ENCODE data around the gene CDH15. TPM values are rescaled to one million over a fixed set of nuclear protein-coding genes. Genes with fewer than 3 reads are reported as not detected.

The CDH15 gene
- total RNA-seq, 1 donor from 2014 or later, result under 0.01 TPM

GRCh38 chr16:89138843-89139520 lies 32.6 kb upstream of the CDH15 start:
- H3K27me3 ChIP-seq (ENCODE audit: control insufficient read depth, insufficient read depth, low read length), result no peaks in the 10 kb centered on the region
- FAIRE-seq (no peak), DNase-seq (ENCODE audit: low read depth) (no peak)
- H3K36me3 ChIP-seq (ENCODE audit: control insufficient read depth, insufficient read depth, low read length), result peaks cover 11% of the 10 kb centered on the region
- TF ChIP-seq, protein P1, sequence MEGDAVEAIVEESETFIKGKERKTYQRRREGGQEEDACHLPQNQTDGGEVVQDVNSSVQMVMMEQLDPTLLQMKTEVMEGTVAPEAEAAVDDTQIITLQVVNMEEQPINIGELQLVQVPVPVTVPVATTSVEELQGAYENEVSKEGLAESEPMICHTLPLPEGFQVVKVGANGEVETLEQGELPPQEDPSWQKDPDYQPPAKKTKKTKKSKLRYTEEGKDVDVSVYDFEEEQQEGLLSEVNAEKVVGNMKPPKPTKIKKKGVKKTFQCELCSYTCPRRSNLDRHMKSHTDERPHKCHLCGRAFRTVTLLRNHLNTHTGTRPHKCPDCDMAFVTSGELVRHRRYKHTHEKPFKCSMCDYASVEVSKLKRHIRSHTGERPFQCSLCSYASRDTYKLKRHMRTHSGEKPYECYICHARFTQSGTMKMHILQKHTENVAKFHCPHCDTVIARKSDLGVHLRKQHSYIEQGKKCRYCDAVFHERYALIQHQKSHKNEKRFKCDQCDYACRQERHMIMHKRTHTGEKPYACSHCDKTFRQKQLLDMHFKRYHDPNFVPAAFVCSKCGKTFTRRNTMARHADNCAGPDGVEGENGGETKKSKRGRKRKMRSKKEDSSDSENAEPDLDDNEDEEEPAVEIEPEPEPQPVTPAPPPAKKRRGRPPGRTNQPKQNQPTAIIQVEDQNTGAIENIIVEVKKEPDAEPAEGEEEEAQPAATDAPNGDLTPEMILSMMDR (IDR thresholded peaks at IDR 0.05; ENCODE audit: insufficient read depth, low read length, severe bottlenecking), result no peak
- no peak overlapping the region for H3K4me3 ChIP-seq (ENCODE audit: low read depth, low read length)

DNA sequence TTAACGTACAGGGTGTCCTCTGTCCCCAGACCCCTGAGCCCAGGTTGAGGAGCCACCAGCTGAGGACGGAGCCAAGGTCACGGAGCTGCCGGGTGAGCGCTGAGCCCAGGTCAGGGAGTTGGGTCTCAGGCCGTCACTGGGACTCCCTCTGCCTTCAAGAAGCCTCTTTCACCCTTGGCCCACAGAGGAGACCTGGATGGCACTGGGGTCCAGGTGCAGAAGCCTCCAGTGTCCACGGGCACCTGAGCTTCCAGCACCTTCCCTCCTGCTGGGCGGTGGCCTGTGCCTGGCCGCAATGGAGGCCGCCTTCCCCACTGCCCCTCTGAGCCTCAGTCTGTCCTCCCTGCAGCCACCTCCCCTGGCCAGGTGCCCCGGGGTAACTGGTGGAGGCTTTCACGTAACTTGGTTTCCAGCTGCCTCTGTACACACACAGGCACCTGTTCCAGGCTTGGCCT lies 31.6 kb upstream of the CDH15 start:
- TF ChIP-seq, protein P1 (IDR thresholded peaks at IDR 0.05; ENCODE audit: insufficient read depth, low read length, severe bottlenecking), result no peak
- DNase-seq (ENCODE audit: low read depth) (no peak), FAIRE-seq (no peak)
- H3K36me3 ChIP-seq (ENCODE audit: control insufficient read depth, insufficient read depth, low read length), result peaks cover 10% of the 10 kb centered on the region
- no peak overlapping the region for H3K4me3 ChIP-seq (ENCODE audit: low read depth, low read length)
- H3K27me3 ChIP-seq (ENCODE audit: control insufficient read depth, insufficient read depth, low read length), result no peaks in the 10 kb centered on the region

- TF ChIP-seq, protein P1 (IDR thresholded peaks at IDR 0.05; ENCODE audit: insufficient read depth, low read length, severe bottlenecking), result no peak
- Histone ChIP-seq H3K4me3 (ENCODE audit: low read depth, low read length) (no peak overlapping the region), H3K36me3 (ENCODE audit: control insufficient read depth, insufficient read depth, low read length) (peaks cover 11% of the 10 kb centered on the region), H3K27me3 (ENCODE audit: control insufficient read depth, insufficient read depth, low read length) (no peaks in the 10 kb centered on the region)
- DNase-seq (ENCODE audit: low read depth), result no peak
- FAIRE-seq, result no peak
Measured at GRCh38 chr16:89140401-89140800, 31.1 kb upstream of the CDH15 start.

DNA sequence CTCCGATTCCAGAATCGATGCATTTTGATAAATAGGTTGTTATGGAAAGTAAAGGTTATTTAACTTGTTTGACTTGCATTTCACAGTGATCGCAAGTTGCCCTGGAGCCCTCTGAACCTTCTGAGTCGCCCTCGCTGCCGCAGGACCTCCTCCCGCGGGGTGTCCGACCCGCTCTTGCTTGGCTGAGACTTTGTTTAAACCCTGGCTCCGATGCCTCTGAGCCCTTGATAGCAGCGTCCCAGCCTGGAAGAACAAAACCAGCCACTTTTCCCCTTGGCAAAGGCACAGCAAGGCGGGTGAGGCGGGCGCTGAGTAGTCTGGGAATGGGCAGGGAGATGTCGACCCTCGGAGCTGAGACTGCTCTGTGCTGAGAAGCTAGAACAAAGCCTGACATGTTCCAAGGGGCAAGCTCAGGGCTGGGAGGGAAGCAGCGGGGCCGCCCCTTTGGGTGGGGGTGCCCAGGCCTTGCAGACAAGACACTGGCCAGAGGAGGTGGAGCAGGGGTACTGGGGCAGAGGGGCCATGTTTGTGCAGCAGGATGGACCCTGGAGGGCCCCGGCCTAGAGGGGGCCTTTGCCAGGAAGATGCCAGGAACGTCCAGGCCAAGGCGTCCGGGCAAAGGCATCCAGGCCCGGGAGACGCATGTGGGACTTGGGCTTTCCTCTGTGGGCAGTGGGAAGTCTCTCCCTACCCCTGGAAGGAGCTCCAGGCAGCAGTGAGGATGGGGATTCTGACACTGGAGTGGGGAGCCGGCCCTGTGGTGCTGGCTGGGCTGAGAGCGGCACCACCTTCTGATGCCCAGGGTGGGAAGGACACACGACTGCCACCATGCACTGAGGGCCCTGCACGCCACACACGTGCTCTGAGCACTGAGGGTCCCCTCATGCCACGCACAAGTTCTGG lies 30.3 kb upstream of the CDH15 start:
- DNase-seq (ENCODE audit: low read depth) (no peak), FAIRE-seq (peak; percentile 70)
- TF ChIP-seq, protein P1 (IDR thresholded peaks at IDR 0.05; ENCODE audit: insufficient read depth, low read length, severe bottlenecking), result no peak
- peaks cover 18% of the 10 kb centered on the region for H3K36me3 ChIP-seq (ENCODE audit: control insufficient read depth, insufficient read depth, low read length)
- H3K27me3 ChIP-seq (ENCODE audit: control insufficient read depth, insufficient read depth, low read length), result no peaks in the 10 kb centered on the region
- H3K4me3 ChIP-seq (ENCODE audit: low read depth, low read length), result no peak overlapping the region

GRCh38 chr16:89141884-89142267 lies 29.7 kb upstream of the CDH15 start:
- TF ChIP-seq, protein P1 (IDR thresholded peaks at IDR 0.05; ENCODE audit: insufficient read depth, low read length, severe bottlenecking), result no peak
- H3K4me3 ChIP-seq (ENCODE audit: low read depth, low read length), result no peak overlapping the region
- FAIRE-seq (no peak), DNase-seq (ENCODE audit: low read depth) (no peak)
- no peaks in the 10 kb centered on the region for H3K27me3 ChIP-seq (ENCODE audit: control insufficient read depth, insufficient read depth, low read length)
- peaks cover 18% of the 10 kb centered on the region for H3K36me3 ChIP-seq (ENCODE audit: control insufficient read depth, insufficient read depth, low read length)

Measured in bronchial epithelial cell (primary cell).